Measurements from ENCODE around the gene ZNF771. TPM values are rescaled to one million over a fixed set of nuclear protein-coding genes. Genes with fewer than 3 reads are reported as not detected.

ZNF771 gene
- polyA plus RNA-seq (2012; ENCODE audit: insufficient read depth, insufficient read length, low read depth) = 15.6 TPM

- peaks cover 6% of the 10 kb centered on the region; the same call in 1 of the 2 replicates for H3K4me1 ChIP-seq
- peaks cover 10% of the 10 kb centered on the region for H3K36me3 ChIP-seq
- peak; percentile 98 for DNase-seq
- TF ChIP-seq CTCF (IDR thresholded peaks at IDR 0.05; ENCODE audit: low read depth, low read length) = no peak
- H3K4me3 ChIP-seq (ENCODE audit: low read depth, low read length) = peak within 1 kb of the TSS; percentile 77
- H3K27me3 ChIP-seq = no peaks in the 10 kb centered on the region
- no peaks in the 10 kb centered on the region for H3K9me3 ChIP-seq
Measured at GRCh38 chr16:30407102-30407803, at the start of gene ZNF771. ZNF771 (plus strand) TSS chr16:30407606; CDS start chr16:30408054, 448 bp downstream.

GRCh38 chr16:30357715-30358576, 49.5 kb upstream of the ZNF771 start:
- DNase-seq = no peak
- TF ChIP-seq CTCF (IDR thresholded peaks at IDR 0.05; ENCODE audit: low read depth, low read length) = no peak
- Histone ChIP-seq H3K4me3 (ENCODE audit: low read depth, low read length) (no peak overlapping the region), H3K9me3 (no peaks in the 10 kb centered on the region), H3K27me3 (no peaks in the 10 kb centered on the region), H3K4me1 (no peaks in the 10 kb centered on the region), H3K36me3 (peaks cover 34% of the 10 kb centered on the region)

GRCh38 chr16:30358577-30358936, 48.8 kb upstream of the ZNF771 start:
- TF ChIP-seq CTCF (IDR thresholded peaks at IDR 0.05; ENCODE audit: low read depth, low read length) = no peak
- Histone ChIP-seq H3K4me3 (ENCODE audit: low read depth, low read length) (no peak overlapping the region), H3K27me3 (no peaks in the 10 kb centered on the region), H3K9me3 (no peaks in the 10 kb centered on the region), H3K36me3 (peaks cover 28% of the 10 kb centered on the region), H3K4me1 (no peaks in the 10 kb centered on the region)
- no peak for DNase-seq

- no peak for DNase-seq
- no peaks in the 10 kb centered on the region for H3K9me3 ChIP-seq
- H3K4me3 ChIP-seq (ENCODE audit: low read depth, low read length) = no peak overlapping the region
- TF ChIP-seq CTCF (IDR thresholded peaks at IDR 0.05; ENCODE audit: low read depth, low read length) = no peak
- no peaks in the 10 kb centered on the region for H3K4me1 ChIP-seq
- H3K27me3 ChIP-seq = no peaks in the 10 kb centered on the region
- H3K36me3 ChIP-seq = peaks cover 23% of the 10 kb centered on the region
Measured at GRCh38 chr16:30358990-30359870, 48.2 kb upstream of the ZNF771 start.

- Histone ChIP-seq H3K9me3 (no peaks in the 10 kb centered on the region), H3K4me1 (no peaks in the 10 kb centered on the region), H3K27me3 (no peaks in the 10 kb centered on the region), H3K4me3 (ENCODE audit: low read depth, low read length) (no peak overlapping the region), H3K36me3 (peaks cover 28% of the 10 kb centered on the region)
- no peak for TF ChIP-seq CTCF (IDR thresholded peaks at IDR 0.05; ENCODE audit: low read depth, low read length)
- no peak for DNase-seq
Measured at GRCh38 chr16:30359871-30360170, 47.6 kb upstream of the ZNF771 start.
